Measurements from ENCODE around the gene WDR70.
"Not testable (repeated sequence)": the region's sequence is repeated elsewhere in the genome, so short reads cannot be mapped to it uniquely, and the experiment has no call there.

DNA sequence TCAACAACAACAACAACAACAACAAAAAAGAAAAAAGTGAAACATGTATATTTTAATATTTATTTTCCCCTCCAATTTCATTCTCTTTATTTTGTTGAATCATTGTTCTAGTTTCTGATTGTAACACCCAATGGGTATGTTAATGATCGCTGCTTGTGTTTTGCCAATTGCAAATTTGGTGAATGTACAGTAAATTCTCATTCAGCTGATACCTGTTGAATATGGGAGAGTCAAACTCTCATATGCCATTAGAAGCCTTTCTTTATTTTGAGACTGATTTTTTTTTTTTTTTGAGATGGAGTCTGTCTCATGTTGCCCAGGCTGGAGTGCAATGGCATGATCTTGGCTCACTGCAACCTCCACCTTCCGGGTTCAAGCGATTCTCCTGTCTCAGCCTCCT lies 72.9 kb downstream of the WDR70 start:
- not testable (repeated sequence) for TF ChIP-seq BHLHE40 (IDR thresholded peaks at IDR 0.05; ENCODE audit: borderline replicate concordance); TARDBP (IDR thresholded peaks at IDR 0.05)

Data from HEK293T (cell line).